Raji (cell line): ENCODE data around the gene NAT8L.

Experiments used
- POLR2A ChIP-seq: IDR thresholded peaks from 2 replicates; pipeline ENCODE4 v1.6.1; 2011; ENCODE audit warnings: low read depth, low read length, control low read depth; ENCODE audit not compliant: insufficient read depth

NAT8L gene

DNA sequence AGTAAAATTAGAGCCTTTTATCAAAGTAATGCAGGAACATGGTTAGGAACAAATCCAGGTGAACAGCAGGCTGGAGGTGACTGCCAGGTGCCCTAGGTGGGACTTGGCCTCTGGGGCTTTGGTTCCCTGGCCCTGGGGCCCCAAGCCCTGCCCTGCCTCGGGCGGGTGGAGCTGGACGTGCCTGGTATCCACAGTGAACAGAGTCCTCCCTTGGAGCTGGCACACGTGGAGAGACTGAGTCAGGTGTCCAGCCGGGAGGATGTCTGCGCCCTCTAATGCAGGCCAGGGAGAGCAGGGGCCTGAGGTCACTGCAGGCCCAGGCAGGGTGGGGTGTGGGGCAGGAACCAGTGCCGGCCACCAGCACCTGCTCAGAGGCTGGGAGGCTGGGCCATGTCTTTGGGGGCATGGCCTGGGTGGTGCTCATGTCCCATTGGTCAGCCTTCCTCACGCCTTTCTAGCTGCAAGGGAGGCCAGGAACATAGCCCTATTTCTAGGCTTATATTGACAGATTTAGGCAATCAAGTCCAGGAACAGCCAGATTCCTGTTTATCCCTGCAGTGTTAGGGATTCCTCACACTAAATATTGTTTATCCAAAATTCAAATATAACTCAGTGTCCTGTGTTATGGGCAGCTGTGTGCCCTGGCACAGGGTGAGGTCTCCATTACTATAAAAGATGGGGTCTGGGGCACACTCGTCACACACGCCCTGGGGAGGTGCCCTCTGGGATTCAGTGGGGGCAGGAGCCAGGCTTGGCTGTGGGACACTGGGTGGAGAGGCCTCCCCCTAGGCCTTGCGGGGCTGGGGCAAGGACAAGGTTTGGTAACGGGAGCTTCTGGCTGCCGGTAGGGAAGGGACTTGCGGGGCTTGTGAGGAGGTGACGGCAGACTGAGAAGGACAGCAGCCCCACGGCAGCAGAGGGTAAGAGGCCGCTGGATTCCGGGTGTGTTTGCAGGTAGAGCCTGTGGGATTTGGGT, 14.3 kb upstream of the NAT8L start:
- no peak for TF ChIP-seq POLR2A

DNA sequence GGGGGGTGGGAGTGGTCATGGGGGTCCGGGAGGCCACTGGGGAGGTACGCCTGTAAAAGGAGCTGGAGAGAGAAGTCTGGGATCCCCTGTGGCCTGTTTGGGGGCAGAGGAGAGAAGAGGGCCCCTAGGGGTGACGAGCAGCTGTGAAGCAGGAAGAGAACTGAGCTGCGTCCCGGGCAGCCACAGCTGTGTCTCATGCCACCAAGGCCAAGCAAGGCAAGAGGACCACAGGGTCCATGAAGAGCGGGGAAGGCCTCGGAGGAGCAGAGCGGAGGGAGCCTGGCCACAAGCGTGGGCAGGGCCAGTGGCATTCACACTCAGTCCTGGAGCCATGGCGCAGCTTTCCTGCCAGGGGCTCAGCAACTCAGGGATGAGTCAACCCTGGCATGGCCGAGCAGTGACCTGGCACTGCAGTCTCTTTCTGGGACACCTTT, 13.6 kb upstream of the NAT8L start:
- TF ChIP-seq POLR2A: no peak

DNA sequence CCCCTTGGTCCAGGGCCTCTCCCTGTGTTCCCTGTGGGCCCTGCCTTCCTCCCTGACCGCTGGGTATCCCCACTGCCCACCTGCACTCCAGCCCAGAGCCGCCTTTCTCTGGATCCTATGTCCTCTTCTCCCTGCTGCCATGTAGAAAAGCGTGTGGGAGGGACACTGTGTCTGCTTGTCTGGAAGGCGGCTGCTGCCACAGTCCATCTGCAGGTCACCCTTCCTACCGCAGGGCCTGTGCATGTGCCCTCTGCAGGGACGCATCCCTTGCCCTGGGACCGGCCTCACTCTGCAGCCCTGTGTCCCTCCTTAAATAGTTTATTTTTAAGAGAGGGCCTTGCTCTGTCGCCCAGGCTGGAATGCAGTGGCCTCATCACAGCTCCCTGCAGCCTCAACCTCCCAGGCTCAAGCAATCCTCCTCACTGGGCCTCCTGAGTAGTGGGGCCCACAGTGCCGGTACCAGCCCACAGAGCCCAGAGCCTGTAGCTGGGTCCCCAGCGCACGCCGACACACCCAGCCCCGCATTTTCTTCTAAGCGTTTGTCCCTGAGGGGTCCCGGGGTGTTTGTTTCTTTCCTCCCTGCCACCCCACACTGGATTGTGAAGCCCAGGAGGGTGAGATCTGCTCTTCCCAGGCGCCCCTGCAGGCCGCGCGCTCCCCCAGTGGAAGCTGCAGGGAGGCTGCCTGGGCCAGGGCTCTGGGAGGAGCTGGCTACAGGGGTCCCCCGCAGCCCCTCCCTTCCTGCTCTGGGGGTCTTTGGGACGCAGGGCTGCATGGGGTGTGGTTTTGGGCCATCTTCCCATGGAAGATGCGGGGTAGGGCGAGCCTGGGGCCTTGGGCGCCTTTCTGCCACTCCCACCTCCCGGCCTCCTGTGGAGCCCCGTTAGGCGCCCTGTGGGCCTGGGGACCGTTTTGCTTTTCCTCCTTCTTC, 12.8 kb upstream of the NAT8L start:
- no peak for TF ChIP-seq POLR2A

DNA sequence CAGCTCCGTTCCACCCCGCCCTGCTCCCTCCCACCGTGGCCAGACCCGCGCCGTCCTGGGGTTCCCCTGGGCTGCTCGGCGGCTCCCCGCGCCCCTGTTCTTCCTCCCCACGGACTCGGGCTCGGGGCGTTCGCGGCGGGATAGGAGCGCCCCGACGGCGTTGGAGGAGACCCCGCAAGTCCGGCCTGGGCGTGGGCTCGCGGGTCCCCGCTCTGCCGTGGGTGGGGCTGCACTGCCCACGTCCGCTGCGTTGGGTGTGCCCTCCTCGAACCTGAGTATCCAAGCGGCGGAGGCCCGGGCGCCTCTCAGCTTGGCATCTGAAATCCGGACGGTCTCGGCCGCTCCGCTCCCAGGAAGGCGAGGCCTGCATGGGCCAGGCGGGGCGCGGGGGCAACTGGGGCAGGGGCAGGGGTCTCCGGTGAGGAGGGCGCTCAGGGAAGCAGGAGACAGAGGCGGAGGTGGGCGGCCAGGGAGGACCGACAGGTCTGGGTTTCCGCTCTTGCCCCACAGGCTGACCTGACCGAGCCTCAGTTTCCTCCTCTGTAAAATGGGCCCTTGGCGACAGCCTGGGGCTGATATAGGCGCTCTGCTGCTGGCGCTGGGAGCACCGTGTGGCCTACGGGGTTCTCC, 12.0 kb upstream of the NAT8L start:
- TF ChIP-seq POLR2A: no peak

DNA sequence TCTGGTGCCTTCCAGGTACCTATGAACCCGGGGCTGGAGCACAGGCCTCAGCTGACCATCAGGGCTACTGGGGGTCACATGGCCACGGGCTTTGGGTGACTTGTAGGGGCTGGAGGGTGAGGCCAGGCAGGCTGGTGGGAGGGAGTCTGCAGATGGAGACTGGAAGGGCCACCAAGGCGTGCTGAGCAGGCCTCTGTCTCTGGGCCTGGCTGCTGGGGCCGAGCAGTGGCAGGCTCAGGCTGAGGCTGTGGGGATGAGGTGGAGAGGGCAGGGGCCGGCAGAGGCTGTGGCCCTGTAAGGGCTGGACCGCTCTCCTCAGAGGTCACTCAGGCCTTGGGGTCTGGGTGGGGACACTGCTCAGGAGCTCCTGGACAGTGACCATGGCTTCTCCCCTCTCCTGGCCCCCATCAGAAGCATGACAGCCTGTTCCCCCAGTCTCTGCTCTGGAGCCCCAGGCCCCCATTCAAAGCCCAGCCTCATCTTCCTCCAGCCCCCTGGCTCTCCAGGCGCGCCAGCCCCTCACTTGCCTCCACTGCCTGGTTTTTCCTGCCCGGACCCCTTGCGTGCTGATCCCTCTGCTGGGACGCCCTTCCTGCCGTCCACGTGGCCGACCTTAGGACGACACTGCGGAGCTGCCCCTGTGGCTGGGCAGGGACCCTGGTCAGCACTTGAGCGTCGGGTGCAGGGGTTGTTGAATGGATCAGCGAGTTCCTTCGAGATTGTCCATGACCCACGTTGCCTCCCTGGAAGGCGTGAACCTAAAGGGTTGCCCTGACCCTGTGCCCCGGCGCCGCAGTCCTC, 11.1 kb upstream of the NAT8L start:
- TF ChIP-seq POLR2A: no peak

DNA sequence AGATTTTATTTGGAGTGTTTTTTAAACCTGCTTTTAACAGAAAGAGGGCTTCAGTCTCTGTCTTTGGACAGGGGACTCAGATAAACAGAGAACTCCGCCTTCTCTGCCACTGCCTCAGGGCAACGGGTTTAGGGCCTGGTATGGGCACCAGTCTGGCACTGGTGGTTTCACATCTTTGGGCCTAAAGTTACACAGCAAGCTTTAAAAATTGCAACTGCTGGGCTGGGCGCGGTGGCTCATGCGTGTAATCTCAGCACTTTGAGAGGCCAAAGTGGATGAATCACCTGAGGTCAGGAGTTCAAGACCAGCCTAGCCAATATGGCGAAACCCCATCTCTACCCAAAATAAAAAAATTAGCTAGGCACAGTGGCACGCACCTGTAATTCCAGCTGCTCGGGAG, 10.3 kb upstream of the NAT8L start:
- TF ChIP-seq POLR2A: no peak

DNA sequence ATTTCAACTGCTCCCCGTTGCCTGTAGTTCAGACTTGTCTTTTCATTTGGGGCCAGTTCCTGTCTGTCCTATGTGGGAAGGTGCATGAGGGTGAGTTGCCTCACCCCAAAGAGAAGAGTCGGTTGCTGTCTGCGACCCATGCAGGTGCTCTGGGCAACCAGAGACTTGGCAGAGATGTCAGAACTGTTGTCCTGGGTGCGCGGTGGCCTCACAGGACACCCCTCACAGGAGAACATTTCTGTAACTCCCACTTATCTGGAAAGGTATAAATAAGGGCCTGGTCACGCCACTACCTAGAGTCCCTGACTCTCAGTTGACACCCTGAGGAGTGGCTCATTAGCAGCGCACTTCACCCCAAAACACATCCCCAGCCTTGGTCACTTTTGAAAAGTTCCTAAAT, 9.7 kb upstream of the NAT8L start:
- TF ChIP-seq POLR2A: no peak

DNA sequence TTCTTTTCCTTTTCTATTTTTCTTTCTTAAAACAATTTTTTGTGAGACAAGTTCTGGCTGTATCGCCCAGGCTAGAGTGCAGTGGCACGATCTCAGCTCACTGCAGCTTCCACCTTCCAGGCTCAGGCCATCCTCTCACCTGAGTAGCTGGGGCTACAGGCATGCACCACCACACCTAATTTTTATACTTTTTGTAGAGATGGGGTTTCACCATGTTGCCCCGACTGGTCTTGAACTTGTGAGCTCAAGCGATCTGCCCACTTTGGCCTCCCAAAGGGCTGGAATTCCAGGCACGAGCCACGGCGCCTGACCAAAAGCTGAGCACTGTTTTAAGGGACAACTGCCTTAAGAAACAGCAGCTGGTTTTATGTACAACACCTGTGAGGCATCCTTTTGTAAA, 9.3 kb upstream of the NAT8L start:
- no peak for TF ChIP-seq POLR2A

DNA sequence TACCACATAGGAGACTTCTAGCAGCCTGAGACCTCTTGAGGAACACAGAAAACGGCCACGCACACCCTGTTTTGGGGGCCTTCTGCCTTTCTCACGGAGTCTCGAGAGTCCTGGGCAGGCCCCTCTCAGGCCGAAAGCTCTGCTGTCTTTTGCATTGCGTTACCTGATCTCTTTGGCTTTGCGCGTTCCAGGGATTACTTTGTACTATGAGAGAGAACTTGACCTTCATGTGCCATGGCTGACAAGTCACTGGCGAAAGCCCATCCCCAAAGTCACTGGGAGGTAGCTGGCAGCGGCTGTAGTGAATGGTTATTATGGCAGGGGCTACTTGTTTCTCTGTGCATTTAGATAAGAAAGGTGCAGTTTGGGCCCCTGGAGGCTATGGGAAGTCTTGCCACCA, 8.0 kb upstream of the NAT8L start:
- no peak for TF ChIP-seq POLR2A

DNA sequence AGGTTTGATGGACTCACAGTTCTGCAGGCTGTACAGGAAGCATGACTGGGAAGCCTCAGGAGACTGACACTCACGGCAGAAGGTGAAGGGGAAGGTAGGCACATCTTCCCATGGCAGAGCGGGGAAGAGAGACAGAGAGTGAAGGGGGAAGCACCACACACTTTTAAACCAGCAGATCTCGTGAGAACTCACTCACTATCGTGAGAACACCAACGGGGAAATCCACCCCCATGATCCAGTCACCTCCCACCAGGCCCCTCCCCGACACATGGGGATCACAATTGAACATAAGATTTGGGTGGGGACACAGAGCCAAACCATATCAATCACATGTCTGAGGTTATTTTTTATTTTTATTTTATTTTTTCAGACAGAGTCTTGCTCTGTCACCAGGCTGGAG, 4.9 kb upstream of the NAT8L start:
- TF ChIP-seq POLR2A: no peak

DNA sequence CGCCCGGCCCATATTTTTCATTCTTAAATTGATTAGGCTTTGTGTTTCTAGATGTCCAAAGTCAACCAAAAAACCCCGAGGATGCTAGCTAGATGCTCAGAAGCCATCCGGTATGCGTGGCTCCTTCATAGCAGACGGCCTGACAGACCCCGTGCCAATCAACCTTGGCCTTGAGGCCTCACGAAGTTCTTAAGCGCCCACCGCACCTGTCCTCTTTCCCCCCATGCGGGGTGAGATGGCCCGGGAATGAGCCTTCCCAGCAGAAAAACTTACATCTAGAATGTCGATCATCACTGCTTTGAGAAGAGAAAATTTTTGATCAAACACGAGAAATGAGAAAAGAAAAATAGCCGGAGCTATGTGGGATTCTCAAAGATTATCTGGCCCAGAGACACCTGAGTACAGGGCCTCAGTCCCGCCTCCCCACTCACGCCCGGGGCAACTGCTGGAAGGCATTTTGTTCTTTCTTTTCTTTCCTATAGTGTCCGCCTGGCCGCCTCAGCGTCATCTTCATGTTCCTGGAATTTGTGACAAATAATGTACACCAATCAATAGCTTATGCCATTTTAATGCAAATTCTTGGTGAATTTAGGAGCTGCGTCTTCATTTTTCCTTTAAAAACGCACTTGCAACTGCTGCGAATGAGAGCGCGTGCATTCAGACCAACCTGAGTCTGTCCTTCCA, 1.6 kb upstream of the NAT8L start:
- no peak for TF ChIP-seq POLR2A

DNA sequence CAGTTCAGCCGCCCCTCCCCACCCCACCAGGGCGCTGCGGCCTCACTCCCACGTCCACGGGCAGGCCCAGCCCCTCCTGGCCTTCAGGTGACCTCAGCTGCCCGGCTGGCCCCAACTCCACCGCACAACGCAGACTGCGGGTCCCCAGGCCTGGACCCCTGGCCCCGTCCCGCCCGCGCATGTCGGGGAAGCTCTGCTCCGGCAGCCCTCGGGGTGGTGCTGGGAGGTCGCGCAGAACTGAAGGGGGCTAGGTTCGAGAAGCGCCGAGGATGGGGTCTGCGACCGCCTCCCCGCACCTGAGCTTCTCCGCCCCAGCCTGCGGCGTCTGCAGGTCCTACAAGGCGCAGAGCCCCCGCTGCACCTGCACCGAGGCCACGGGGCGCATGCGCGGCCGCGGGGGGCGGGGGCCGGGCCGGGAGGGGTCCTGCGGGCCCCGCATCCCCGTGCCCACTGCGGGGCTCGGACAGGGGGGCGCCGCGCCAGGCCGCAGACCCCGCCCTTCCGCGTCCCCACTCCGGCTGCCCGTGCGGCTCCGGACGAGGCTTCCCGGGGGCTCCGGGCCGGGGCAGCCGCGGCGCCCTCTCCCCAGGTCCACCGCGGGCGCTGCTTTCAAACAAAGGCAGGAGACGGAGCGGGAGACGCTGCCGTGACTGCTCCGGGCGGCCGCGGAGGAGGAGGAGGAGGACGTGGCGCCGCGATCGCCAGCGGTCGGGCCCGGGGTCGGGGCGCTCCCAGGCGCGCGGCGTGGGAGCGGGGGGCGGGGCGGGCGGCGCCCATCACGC, 672 bp upstream of the NAT8L start:
- TF ChIP-seq POLR2A: no peak
